ENCODE results near the gene PITRM1.
"Not testable (repeated sequence)": the region's sequence is repeated elsewhere in the genome, so short reads cannot be mapped to it uniquely, and the experiment has no call there.

The PITRM1 gene

GRCh38 chr10:3196958-3197347 is 24.4 kb upstream of the PITRM1 start:
- no peak for DNase-seq

GRCh38 chr10:3196482-3196881 is 23.9 kb upstream of the PITRM1 start:
- no peak for DNase-seq

- no peak for DNase-seq
These were observed 23.1 kb upstream of the PITRM1 start for GRCh38 chr10:3195726-3196125.

- no peak for DNase-seq
These were observed 22.7 kb upstream of the PITRM1 start for GRCh38 chr10:3195286-3195685.

- no peak for DNase-seq
These were observed 22.3 kb upstream of the PITRM1 start for GRCh38 chr10:3194871-3195270.

- DNase-seq = no peak
These were observed 21.2 kb upstream of the PITRM1 start for GRCh38 chr10:3193751-3194150.

- peak; percentile 51 for DNase-seq
These were observed 20.5 kb upstream of the PITRM1 start for GRCh38 chr10:3192856-3193635.

- DNase-seq = no peak
These were observed 18.2 kb upstream of the PITRM1 start for GRCh38 chr10:3190817-3191216.

- not testable (repeated sequence) for DNase-seq
These were observed 14.6 kb upstream of the PITRM1 start for GRCh38 chr10:3187229-3187628.

- DNase-seq = no peak
These were observed 13.8 kb upstream of the PITRM1 start for GRCh38 chr10:3186368-3186767.

- no peak for DNase-seq
These were observed 12.8 kb upstream of the PITRM1 start for GRCh38 chr10:3185386-3185785.

- peak; percentile 5 for DNase-seq
These were observed 7.9 kb upstream of the PITRM1 start for GRCh38 chr10:3180355-3181025.

GRCh38 chr10:3179174-3179573 is 6.6 kb upstream of the PITRM1 start:
- no peak for DNase-seq

GRCh38 chr10:3178042-3178441 is 5.5 kb upstream of the PITRM1 start:
- no peak for DNase-seq

GRCh38 chr10:3173171-3173878 is 743 bp upstream of the PITRM1 start:
- peak; percentile 96 for DNase-seq

GRCh38 chr10:3172081-3172445 is 519 bp downstream of the PITRM1 start:
- DNase-seq = no peak

- DNase-seq = not testable (repeated sequence)
These were observed 1.1 kb downstream of the PITRM1 start for GRCh38 chr10:3171488-3171887.

- peak; percentile 83 for DNase-seq
These were observed 2.9 kb downstream of the PITRM1 start for GRCh38 chr10:3169673-3170072.

- peak; percentile 83 for DNase-seq
These were observed 3.3 kb downstream of the PITRM1 start for GRCh38 chr10:3169271-3169670.

- no peak for DNase-seq
These were observed 4.8 kb downstream of the PITRM1 start for GRCh38 chr10:3167611-3168330.

GRCh38 chr10:3166496-3167290 is 5.9 kb downstream of the PITRM1 start:
- no peak for DNase-seq

- no peak for DNase-seq
These were observed 7.4 kb downstream of the PITRM1 start for GRCh38 chr10:3165196-3165595.
